ENCODE results near the gene MID1.

DNA sequence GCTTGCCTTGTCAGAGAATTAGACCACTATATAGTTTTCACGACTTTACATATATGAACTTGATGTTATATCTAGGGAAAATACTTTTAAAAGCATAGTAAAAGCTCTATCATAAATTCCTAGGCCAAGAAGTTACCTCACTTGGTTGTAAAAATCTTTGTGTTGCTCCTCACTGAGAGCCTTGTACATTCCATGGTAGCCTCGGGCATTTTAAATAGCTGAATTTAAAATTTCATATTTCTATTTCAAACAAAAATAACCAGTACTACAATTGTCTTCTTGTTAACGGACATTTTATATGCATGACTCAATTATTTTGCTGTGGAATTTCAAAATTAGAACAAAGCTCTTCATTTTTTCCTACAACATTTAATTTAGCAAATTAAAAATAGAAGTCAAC, 107.6 kb downstream of the MID1 start:
- TF ChIP-seq, protein P1, sequence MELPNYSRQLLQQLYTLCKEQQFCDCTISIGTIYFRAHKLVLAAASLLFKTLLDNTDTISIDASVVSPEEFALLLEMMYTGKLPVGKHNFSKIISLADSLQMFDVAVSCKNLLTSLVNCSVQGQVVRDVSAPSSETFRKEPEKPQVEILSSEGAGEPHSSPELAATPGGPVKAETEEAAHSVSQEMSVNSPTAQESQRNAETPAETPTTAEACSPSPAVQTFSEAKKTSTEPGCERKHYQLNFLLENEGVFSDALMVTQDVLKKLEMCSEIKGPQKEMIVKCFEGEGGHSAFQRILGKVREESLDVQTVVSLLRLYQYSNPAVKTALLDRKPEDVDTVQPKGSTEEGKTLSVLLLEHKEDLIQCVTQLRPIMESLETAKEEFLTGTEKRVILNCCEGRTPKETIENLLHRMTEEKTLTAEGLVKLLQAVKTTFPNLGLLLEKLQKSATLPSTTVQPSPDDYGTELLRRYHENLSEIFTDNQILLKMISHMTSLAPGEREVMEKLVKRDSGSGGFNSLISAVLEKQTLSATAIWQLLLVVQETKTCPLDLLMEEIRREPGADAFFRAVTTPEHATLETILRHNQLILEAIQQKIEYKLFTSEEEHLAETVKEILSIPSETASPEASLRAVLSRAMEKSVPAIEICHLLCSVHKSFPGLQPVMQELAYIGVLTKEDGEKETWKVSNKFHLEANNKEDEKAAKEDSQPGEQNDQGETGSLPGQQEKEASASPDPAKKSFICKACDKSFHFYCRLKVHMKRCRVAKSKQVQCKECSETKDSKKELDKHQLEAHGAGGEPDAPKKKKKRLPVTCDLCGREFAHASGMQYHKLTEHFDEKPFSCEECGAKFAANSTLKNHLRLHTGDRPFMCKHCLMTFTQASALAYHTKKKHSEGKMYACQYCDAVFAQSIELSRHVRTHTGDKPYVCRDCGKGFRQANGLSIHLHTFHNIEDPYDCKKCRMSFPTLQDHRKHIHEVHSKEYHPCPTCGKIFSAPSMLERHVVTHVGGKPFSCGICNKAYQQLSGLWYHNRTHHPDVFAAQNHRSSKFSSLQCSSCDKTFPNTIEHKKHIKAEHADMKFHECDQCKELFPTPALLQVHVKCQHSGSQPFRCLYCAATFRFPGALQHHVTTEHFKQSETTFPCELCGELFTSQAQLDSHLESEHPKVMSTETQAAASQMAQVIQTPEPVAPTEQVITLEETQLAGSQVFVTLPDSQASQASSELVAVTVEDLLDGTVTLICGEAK (IDR thresholded peaks at IDR 0.05), result no peak
- TF ChIP-seq, protein P1 (CRISPR knock-in tag; IDR thresholded peaks at IDR 0.05), result no peak
- TF ChIP-seq MYC (IDR thresholded peaks at IDR 0.05; ENCODE audit: low read depth, low read length), result no peak
- no peak for TF ChIP-seq MYC (CRISPR knock-in tag; IDR thresholded peaks at IDR 0.05; ENCODE audit: borderline replicate concordance, low read depth)
- no peak for TF ChIP-seq ZZZ3 (IDR thresholded peaks at IDR 0.05)
- no peak for TF ChIP-seq ZFP36 (IDR thresholded peaks at IDR 0.05; ENCODE audit: low read depth, low read length, partially characterized antibody)
- TF ChIP-seq SETDB1 (IDR thresholded peaks at IDR 0.05; ENCODE audit: low read length), result no peak
- no peak for TF ChIP-seq MEIS2 (IDR thresholded peaks at IDR 0.05; ENCODE audit: partially characterized antibody)
- no peak for TF ChIP-seq ZNF133 (CRISPR knock-in tag; IDR thresholded peaks at IDR 0.05)
- TF ChIP-seq TBP (optimal IDR thresholded peaks at IDR 0.05; ENCODE audit: low read depth, low read length), result no peak
- TF ChIP-seq NRF1 (conservative IDR thresholded peaks at IDR 0.05 in 1 of 2, IDR thresholded peaks at IDR 0.05 in 1 of 2), result no peak
- TF ChIP-seq ZNF224 (CRISPR knock-in tag; IDR thresholded peaks at IDR 0.05), result no peak
- TF ChIP-seq EP300 (IDR thresholded peaks at IDR 0.05; ENCODE audit: low read length), result no peak
- no peak for TF ChIP-seq SMARCA5 (IDR thresholded peaks at IDR 0.05)
- no peak for TF ChIP-seq TARDBP (IDR thresholded peaks at IDR 0.05)
- no peak for TF ChIP-seq ZNF316 (IDR thresholded peaks at IDR 0.05)
